Measurements from ENCODE around the gene ISM1.

The ISM1 gene

GRCh38 chr20:13341737-13342393 lies 120.8 kb downstream of the ISM1 start:
- peaks cover 21% of the 10 kb centered on the region for H3K4me1 ChIP-seq (ENCODE audit: control insufficient read depth, insufficient read depth, low read length)
- H3K4me3 ChIP-seq (ENCODE audit: low read length): no peak overlapping the region
- H3K9ac ChIP-seq (ENCODE audit: low read length): no peak overlapping the region
- no peak for DNase-seq (ENCODE audit: low read depth)
- H3K27me3 ChIP-seq (replicated peaks; ENCODE audit: control insufficient read depth, insufficient read depth, low read length): no peaks in the 10 kb centered on the region
- H3K9me3 ChIP-seq (ENCODE audit: control insufficient read depth, low read length): no peaks in the 10 kb centered on the region
- H3K36me3 ChIP-seq (ENCODE audit: control insufficient read depth, insufficient read depth, low read length, severe bottlenecking): no peaks in the 10 kb centered on the region

GRCh38 chr20:13342469-13343242 lies 121.6 kb downstream of the ISM1 start:
- Histone ChIP-seq H3K4me1 (ENCODE audit: control insufficient read depth, insufficient read depth, low read length) (peaks cover 21% of the 10 kb centered on the region), H3K4me3 (ENCODE audit: low read length) (no peak overlapping the region), H3K9ac (ENCODE audit: low read length) (no peak overlapping the region), H3K36me3 (ENCODE audit: control insufficient read depth, insufficient read depth, low read length, severe bottlenecking) (no peaks in the 10 kb centered on the region), H3K9me3 (ENCODE audit: control insufficient read depth, low read length) (no peaks in the 10 kb centered on the region), H3K27me3 (replicated peaks; ENCODE audit: control insufficient read depth, insufficient read depth, low read length) (no peaks in the 10 kb centered on the region)
- DNase-seq (ENCODE audit: low read depth): peak; percentile 13

- Histone ChIP-seq H3K27me3 (replicated peaks; ENCODE audit: control insufficient read depth, insufficient read depth, low read length) (no peaks in the 10 kb centered on the region), H3K4me1 (ENCODE audit: control insufficient read depth, insufficient read depth, low read length) (peaks cover 31% of the 10 kb centered on the region), H3K4me3 (ENCODE audit: low read length) (no peak overlapping the region), H3K36me3 (ENCODE audit: control insufficient read depth, insufficient read depth, low read length, severe bottlenecking) (no peaks in the 10 kb centered on the region), H3K9ac (ENCODE audit: low read length) (no peak overlapping the region), H3K9me3 (ENCODE audit: control insufficient read depth, low read length) (no peaks in the 10 kb centered on the region)
- no peak for DNase-seq (ENCODE audit: low read depth)
Observed at GRCh38 chr20:13344671-13345070, 123.6 kb downstream of the ISM1 start.

GRCh38 chr20:13348311-13349234 lies 127.5 kb downstream of the ISM1 start:
- H3K4me3 ChIP-seq (ENCODE audit: low read length): peak overlapping the region; percentile 35
- H3K27me3 ChIP-seq (replicated peaks; ENCODE audit: control insufficient read depth, insufficient read depth, low read length): no peaks in the 10 kb centered on the region
- no peaks in the 10 kb centered on the region for H3K9me3 ChIP-seq (ENCODE audit: control insufficient read depth, low read length)
- no peak overlapping the region for H3K9ac ChIP-seq (ENCODE audit: low read length)
- peaks cover 15% of the 10 kb centered on the region for H3K4me1 ChIP-seq (ENCODE audit: control insufficient read depth, insufficient read depth, low read length)
- H3K36me3 ChIP-seq (ENCODE audit: control insufficient read depth, insufficient read depth, low read length, severe bottlenecking): no peaks in the 10 kb centered on the region
- DNase-seq (ENCODE audit: low read depth): peak; percentile 51

- H3K4me3 ChIP-seq (ENCODE audit: low read length): peak overlapping the region; percentile 35
- no peak overlapping the region for H3K9ac ChIP-seq (ENCODE audit: low read length)
- no peaks in the 10 kb centered on the region for H3K36me3 ChIP-seq (ENCODE audit: control insufficient read depth, insufficient read depth, low read length, severe bottlenecking)
- no peaks in the 10 kb centered on the region for H3K9me3 ChIP-seq (ENCODE audit: control insufficient read depth, low read length)
- peak; percentile 44 for DNase-seq (ENCODE audit: low read depth)
- H3K27me3 ChIP-seq (replicated peaks; ENCODE audit: control insufficient read depth, insufficient read depth, low read length): no peaks in the 10 kb centered on the region
- H3K4me1 ChIP-seq (ENCODE audit: control insufficient read depth, insufficient read depth, low read length): peaks cover 15% of the 10 kb centered on the region
Observed at GRCh38 chr20:13349235-13349604, 128.1 kb downstream of the ISM1 start.
